Left lobe of liver (tissue), 2 donors: ENCODE data around the gene IMMP1L. TPM values are rescaled to one million over a fixed set of nuclear protein-coding genes. Genes with fewer than 3 reads are reported as not detected.

Experiments used
- ATAC-seq: fragments of 200-7000 bp; cut with Tn5 transposase; one replicate; pipeline ENCODE4 v1.9.1; 2020; ENCODE audit warnings: mild to moderate bottlenecking, moderate library complexity
- DNase-seq: peaks from one replicate; pipeline ENCODE4 v3.0.0-alpha.2; 2020; ENCODE audit warnings: low spot score
- total RNA-seq: library from RNA; stranded (reverse); gene quantifications from one replicate; pipeline ENCODE4 v1.2.1, GENCODE V29; 2021
- donor health status: DM: no; HTN: no; CAD: no; lungs with moderate emphysema.
- donor health status: DM: no; HTN: yes; CAD: no.

IMMP1L gene
- total RNA-seq, 1 donor from 2014 or later: 11.4 TPM

- no peak for ATAC-seq
These were observed 31.7 kb downstream of the IMMP1L start for GRCh38 chr11:31477528-31478222.

GRCh38 chr11:31474083-31474482 lies 35.3 kb downstream of the IMMP1L start:
- no peak for ATAC-seq
- no peak for DNase-seq

More at GRCh38 chr11:31477528-31478222, 31.7 kb downstream of the IMMP1L start:
- no peak for DNase-seq

DNA sequence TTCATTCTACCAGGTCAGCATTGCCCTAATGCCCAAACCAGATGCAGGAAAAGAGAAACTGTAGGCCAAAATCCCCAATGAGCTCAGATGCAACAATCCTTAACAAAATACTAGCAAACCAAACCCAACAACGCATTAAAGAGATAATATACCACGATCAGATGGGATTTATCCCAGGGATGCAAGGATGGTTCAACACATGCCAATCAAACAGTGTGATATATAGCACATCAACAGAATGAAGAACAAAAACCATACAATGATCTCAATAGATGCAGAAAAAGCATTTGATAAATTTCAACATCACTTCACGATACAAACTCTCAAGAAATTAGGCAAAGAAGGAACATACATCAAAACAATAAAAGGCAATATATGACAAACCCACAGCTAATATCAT lies 45.0 kb downstream of the IMMP1L start:
- ATAC-seq (no peak), DNase-seq (no peak)

- DNase-seq (no peak), ATAC-seq (no peak)
These were observed 54.2 kb downstream of the IMMP1L start for GRCh38 chr11:31455177-31455576.

- ATAC-seq: no peak
- DNase-seq: no peak
These were observed 58.6 kb downstream of the IMMP1L start for GRCh38 chr11:31450841-31451240.

DNA sequence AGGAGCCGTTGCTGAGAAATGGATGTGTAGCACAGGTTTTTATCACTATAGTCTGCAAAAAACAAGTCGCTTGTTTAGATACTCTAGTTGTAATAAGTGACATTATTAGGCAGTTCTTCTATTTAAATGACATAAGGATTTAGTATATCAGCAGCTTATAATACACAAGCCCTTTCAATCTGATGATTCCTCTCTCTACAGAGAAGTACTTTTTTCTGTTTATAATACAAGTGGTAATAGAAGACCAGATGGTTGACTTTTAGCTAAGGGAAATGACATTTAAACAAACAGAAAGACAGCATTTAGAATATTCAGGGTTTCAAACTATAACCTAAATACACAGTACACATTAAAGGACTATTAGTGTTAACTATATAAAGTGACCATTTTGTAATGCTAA lies 60.4 kb downstream of the IMMP1L start:
- no peak for ATAC-seq
- DNase-seq: no peak

DNA sequence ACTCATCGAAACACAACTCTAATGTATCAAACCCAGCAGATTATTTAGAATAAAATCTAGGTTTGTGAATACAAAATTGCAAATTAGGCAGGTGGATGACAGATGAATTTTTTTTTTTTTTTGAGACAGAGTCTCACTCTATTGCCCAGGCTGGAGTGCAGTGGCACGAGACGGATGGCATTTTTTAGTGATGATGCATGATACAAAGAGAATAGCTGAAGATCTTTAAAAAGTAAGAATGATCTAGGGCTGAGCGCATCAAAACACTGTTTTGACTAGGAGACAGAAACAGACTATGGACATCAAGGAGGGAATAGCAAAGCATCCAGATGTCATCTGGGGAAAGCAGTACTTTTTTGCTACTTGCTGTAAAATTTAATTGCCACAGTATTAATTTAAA lies 63.8 kb downstream of the IMMP1L start:
- ATAC-seq (no peak), DNase-seq (no peak)

GRCh38 chr11:31443802-31444201 lies 65.6 kb downstream of the IMMP1L start:
- ATAC-seq: no peak
- DNase-seq: no peak

- DNase-seq: no peak
- ATAC-seq: no peak
These were observed 67.3 kb downstream of the IMMP1L start for GRCh38 chr11:31442086-31442485.

DNA sequence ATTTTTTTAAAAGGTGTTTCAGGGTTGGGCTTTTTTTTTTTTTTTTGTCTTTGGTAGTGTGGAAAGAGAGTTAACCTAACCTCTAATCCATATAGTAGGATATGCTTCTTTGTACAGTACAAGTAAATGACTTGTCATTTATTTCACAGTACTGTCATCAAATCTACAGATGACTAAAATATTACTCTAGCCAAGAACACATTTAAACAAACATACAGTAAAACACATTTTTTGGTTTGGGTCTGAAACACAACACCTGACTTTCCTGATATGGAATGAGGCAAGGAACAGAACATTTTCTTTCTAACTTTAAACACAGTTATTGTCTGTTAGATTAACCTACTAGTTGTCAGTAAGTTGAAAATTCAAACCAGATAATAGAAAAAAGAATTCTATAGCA lies 68.1 kb downstream of the IMMP1L start:
- no peak for ATAC-seq
- no peak for DNase-seq

DNA sequence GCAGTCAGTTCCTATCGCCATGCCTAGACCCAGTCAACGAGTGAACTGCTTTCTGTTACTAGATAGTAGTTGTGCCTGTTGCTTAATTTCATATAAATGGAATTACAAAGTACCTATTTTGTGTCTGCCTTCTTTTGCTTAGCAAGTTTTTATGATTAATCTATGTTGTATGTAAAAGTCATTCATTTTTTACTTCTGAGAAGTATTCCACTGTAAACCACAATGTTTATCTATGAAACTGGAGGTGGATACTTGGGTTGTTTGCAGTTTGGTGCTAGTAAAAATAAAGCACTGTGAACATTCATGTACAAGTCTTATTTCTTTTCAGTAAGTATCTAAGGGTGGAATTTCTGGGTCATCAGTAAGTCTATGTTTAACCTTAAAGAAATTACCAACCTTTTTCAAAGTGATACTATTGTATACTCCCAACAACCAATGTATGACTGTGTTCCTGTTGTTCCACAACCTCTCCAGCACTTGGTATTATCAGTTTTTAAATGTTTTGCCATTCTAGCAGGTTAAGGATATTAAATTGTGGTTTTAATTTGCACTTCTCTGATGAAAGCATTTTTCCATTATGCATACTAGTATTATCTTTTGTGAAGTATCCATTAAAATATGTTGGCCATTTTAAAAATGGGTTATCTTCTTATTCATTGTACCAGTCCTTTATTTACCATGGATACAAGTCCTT lies 71.5 kb downstream of the IMMP1L start:
- no peak for ATAC-seq
- DNase-seq: no peak

GRCh38 chr11:31433851-31434250 lies 75.6 kb downstream of the IMMP1L start:
- ATAC-seq (no peak), DNase-seq (no peak)

- DNase-seq (no peak), ATAC-seq (no peak)
These were observed 84.8 kb downstream of the IMMP1L start for GRCh38 chr11:31424652-31425051.

DNA sequence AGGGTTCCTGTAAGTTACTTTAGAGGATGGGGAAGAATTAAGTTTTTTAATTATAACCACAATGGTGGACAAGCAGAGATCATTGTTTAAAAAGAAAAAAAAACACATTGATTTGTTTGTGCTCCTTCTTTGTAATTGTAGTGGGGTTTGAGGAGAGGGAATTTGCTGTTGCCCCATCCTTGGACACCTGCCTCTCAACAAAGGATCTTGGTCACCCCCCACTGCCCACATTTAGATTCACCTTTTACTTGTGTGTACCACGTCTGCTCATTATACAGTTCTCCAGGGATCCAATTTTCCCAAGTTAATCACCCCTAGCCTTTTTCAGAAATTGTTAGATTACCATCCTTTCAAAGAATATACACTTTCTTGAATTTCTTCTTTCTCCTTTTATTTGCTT lies 86.7 kb downstream of the IMMP1L start:
- DNase-seq: no peak
- no peak for ATAC-seq

GRCh38 chr11:31421820-31422219 lies 87.6 kb downstream of the IMMP1L start:
- DNase-seq: no peak
- ATAC-seq: no peak

DNA sequence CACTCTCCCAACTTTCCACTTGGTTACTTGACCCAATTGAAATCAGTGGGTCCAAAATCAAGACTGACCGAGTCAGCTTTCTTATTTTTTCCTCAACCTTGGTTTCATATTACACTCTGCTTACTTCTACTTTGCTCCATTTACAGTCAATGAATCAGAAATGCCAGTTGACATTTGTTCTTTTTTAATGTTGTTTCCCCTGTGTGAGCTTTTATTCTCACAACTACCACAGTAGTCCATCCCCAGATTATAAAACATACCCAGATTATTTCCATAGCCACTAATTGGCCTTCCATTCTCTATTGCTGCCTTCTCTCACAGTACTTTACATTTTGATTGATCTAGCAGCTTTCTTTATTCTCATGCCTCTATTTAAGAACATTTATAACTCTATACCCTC lies 89.8 kb downstream of the IMMP1L start:
- ATAC-seq (no peak), DNase-seq (no peak)

- no peak for ATAC-seq
- no peak for DNase-seq
These were observed 90.3 kb downstream of the IMMP1L start for GRCh38 chr11:31419138-31419537.

- DNase-seq (no peak), ATAC-seq (no peak)
These were observed 91.6 kb downstream of the IMMP1L start for GRCh38 chr11:31417816-31418215.

GRCh38 chr11:31417357-31417756 lies 92.1 kb downstream of the IMMP1L start:
- ATAC-seq (no peak), DNase-seq (no peak)

DNA sequence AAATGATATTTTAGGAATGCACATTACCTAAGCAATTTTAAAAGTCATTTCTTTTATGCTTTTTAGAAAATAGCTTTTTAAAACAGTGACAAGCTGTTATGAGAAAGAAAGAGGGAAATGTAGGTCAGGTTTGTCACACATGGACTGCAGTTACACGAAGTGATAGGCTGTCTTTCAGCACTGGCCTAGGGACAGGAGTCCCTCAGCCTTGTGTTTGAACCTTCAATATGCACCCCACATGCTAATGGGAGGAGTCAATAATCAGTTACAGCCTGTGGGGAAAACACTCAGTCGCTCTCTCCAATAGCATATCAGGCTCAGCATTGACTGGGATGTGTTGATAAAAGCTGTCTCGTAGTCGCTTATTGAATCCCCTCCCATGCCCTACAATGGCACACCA lies 94.0 kb downstream of the IMMP1L start:
- ATAC-seq: no peak
- DNase-seq: no peak

DNA sequence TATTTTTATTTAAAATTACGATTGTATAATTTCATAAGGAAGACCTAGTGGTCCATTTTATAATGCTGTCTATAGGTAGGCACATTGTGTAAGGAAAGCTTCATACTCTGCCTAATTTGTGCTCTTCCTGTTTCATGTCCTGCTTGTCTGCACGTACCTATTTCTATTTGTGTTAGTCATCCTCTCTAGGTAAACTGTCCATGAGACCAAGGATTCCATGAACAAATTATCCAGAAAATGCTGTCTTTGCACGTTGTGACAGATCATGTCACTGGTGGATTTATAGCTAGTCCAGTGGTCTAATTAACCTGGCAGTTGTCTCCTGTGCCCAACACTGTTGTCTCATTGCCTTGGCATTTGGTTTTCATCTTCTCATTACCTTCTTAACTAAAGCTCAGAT lies 95.1 kb downstream of the IMMP1L start:
- ATAC-seq (no peak), DNase-seq (no peak)

DNA sequence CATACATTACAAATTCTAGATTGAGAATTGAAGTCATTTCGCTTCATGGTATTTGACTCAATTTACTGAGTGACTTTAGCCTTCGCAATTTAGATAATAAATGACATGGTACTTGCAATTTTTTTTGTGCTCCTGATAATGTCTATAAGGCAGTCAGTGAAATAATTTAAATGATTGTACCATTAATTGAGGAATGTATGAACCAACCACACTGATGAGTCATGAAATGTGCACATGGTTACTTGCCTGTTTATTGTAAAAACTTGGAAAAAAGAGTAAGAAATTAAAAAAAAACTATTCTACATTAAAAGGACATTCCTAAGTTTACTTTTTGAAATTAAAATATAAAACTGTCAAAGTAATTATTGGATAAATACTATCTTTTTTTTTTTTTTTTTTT lies 96.5 kb downstream of the IMMP1L start:
- no peak for DNase-seq
- no peak for ATAC-seq

DNA sequence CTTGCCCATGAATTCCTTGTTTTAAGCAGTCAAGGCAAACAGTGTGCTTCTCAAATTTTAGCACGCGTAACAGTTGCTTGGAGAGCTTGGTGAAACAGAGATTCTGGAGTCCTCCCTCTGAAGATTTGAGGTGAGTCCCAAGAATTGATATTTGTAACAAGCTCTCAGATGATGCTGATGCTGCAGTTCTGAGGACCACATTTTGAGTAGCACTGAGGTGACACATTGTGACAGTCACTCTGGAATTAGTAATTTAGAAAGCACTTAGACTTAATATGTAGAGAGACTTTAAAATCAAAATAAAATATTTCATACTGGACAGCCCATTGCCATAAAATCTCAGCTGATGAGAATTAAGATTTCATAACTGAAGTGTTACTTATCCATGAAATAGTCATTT lies 101.2 kb downstream of the IMMP1L start:
- ATAC-seq (no peak), DNase-seq (no peak)
